NCI-H1930 (cell line): ENCODE data around the gene IL24.

Experiments used
- DNase-seq, 2 experiments: peaks; one replicate each; lab custom pipeline; 2025; lab: John Stamatoyannopoulos, UW

Gene IL24

DNA sequence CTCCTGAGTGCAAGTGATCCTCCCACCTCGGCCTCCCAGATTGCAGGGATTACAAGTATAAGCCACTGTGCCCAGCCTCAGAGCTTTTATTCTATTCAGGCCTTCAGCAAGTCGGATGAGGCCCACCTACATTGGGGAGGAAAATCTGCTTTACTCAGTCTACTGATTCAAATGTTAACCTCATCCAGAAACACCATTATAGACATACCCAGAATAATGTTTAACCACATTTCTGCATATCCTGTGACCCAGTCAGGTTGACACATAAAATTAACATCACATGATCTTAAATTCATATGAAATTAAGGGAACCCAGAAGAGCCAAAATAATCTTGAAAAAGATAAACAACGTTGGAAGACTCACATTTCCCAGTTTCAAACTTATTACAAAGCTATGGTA, 16.9 kb upstream of the IL24 start:
- DNase-seq, result no peak

- DNase-seq, result no peak
Measured at GRCh38 chr1:206882555-206882954, 14.7 kb upstream of the IL24 start.

GRCh38 chr1:206883160-206883559, 14.1 kb upstream of the IL24 start:
- no peak for DNase-seq

DNA sequence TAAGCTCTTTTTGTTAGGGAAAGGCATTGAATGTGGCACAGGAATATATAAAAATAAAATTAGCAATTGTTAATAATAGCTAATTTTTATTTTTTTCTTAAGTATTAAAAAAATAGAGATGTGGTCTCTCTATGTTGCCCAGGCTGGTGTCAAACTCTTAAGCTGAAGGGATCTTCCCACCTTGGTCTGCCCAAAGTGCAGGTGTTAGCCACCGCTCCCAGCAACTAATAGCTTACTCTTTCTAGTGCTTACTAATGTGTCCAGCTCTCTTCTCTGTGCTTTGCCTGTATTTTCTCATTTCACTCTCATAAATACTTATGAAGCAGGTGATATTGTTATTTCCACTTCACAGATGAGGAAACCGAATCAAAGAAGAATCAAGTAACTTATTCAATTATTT, 13.4 kb upstream of the IL24 start:
- no peak for DNase-seq

- no peak for DNase-seq
Measured at GRCh38 chr1:206885341-206886060, 11.7 kb upstream of the IL24 start.

GRCh38 chr1:206886831-206887230, 10.4 kb upstream of the IL24 start:
- no peak for DNase-seq

DNA sequence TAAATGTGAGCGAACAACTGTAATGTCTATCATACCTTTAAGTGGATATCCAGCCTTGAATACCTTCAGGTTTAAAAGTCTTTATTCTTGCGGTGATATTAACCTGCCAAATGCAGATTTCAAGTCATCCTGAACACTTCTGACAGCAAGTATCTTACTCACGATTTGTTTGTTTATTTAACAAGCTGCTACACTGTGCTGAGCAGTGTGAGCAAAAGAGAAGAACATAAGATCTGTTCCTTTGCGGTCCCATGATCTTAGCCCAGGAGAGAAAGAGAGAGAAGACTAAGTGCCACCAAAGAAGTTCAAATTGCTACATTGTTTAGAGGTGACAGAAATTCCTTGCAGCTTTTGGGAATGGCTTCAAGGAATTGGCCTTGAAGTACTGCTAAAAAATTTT, 9.5 kb upstream of the IL24 start:
- no peak for DNase-seq

DNA sequence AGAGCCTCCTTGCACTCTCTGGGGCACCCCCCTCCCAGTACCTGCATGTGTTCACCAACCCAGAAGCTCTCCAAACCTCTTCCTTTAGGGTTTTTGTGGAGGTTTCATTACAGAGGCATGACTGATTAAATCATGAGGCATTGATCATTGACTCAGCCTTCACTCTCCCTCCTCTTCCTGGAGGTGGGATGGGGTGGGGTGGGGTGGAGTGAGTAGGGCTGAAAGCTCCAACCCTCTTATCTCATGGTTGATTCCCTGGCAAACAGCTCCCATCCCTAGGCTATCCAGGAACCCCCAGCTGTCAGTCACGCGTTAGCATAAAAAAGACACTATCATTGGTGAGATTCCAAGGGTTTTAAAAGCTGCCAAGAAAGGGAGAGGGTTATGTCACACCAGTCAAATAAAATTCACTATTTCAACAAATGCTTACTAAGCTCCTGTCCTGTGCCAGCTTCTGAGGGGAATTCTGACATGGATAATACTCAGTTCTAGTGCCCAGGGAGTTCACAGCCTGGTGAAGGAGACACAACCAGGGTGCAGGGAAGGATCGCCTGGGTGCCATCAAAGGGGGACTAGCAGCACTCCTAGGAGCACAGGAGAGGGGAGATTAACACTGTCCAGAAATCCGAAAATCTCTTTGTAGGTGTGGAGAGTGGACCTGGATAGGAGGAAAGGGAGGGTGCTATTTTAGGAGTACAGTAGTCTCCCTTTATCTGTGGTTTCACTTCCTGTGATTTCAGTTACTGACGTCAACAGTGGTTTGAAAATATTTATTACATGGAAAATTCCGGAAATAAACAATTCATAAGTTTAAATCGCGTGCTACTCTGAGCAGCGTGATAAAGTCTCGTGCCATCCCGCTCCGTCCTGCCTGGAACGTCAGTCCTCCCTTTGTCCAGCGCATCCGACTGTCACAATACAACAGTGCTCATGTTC, 6.8 kb upstream of the IL24 start:
- DNase-seq, result no peak

GRCh38 chr1:206891412-206891811, 5.8 kb upstream of the IL24 start:
- DNase-seq, result no peak

DNA sequence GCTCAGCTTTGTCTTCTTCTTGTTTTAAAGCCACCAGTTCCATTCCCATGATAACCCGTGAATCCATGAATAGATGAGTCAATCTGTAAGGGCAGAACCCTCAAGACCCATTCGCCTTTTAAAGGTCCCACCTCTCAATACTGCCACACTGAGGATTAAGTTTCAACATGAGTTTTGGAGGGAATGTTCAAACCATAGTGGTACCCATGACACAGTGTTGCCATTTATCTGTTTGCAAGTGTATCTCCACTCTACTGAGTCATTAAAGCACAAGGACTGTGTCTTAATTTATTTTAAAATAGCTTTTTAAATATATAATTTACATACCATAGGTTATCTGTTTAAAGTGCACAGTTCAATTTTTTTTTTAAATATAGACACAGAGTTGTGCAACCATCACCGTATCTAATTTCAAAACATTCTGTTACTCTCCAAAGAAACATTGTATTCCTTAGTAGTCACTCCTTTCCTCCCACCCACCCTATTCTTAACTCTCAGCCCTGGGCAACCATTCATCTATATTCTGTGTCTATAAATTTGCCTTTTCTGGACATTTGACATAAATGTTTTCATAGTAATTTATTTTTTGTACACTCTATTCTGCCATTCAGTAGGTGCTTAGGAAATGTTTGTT, 4.8 kb upstream of the IL24 start:
- DNase-seq, result no peak

DNA sequence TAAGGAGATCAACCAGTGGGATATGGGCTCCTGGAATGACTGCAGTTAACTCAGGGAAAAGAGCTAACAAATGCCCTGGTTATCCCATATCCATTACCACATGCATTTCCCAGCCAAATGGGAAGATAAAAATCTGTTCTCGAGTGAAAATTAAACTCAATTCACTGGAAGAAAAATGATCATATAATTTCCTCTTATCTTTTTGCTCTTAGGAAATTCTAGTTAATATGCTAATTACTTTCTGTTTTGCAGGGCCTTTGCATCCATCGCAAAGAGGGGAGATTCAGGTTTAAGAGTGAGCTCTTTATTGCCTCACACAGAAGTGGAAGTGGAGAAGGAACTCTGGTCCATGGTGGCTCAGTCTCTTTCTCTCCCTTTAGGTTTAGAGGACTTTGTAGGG, 3.9 kb upstream of the IL24 start:
- DNase-seq, result no peak

DNA sequence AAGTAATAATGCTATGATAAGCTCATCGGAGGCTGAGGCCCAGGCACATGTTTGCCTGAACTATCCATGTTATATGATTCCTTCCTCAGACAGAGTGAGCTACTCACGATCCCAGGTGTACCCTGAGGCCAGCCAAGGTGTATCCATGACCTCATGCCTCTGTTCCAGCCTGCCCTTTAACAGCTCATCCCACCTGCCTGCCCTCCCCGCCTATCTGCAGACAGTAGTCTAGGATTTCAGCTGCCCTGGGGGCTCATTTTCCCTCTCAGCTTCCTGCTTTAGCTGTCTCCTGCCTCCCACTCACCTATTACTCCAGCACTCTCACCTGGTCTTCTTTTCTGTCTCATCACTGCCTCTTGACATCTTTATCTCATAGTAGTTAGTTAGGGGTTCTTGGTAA, 1.9 kb upstream of the IL24 start:
- DNase-seq, result no peak

DNA sequence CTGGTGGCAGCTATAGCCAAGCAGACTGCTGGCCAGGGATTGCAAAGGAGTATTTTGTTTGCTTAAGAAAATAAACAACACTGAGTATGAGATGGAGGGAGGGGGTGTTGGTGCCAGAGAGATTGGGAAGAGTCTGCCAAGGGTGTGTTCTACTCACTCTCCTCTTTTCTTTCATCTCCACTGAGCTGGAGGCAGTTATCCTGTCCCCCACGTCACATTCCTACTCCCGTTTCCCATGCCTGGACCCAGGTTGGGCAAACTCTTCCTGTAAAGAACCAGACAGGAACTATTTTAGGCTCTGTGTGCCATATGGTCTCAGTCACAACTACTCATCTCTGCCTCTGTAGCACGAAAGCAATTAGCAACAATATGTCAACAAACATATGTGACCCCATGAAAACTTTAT, 1.4 kb upstream of the IL24 start:
- no peak for DNase-seq

GRCh38 chr1:206896261-206896660, 982 bp upstream of the IL24 start:
- DNase-seq, result no peak

- no peak for DNase-seq
Measured at GRCh38 chr1:206898089-206898914, 1.1 kb downstream of the IL24 start.

DNA sequence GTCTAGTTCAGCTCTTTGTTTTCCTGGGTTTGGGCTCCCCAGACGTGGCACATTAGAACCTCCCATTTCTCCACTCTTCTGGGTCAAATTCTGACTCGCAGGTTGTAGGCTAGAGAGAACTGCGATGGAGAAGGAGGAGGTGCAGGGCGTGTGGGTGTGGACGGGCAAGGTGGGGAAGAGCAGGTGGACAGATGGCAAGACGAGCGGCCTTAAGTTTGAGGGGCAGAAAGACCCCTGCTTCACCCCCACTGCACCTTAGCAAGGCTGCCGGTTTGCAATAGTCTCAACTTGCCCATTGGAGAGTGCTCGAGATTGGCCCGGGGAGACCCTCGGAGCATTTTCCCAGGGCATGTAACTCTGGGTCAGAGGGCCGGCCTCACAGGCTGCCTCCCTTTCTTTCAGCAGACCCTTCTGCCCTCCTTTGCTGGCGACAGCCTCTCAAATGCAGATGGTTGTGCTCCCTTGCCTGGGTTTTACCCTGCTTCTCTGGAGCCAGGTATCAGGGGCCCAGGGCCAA, 1.7 kb downstream of the IL24 start:
- DNase-seq, result no peak

GRCh38 chr1:206899717-206900116, 2.5 kb downstream of the IL24 start:
- no peak for DNase-seq

- no peak for DNase-seq
Measured at GRCh38 chr1:206900149-206900548, 2.9 kb downstream of the IL24 start.

GRCh38 chr1:206901944-206902343, 4.7 kb downstream of the IL24 start:
- DNase-seq, result no peak

GRCh38 chr1:206902702-206903101, 5.5 kb downstream of the IL24 start:
- DNase-seq, result no peak

GRCh38 chr1:206903687-206904086, 6.4 kb downstream of the IL24 start:
- no peak for DNase-seq
